HEK293T (cell line): ENCODE data around the gene ALOX12B.
A peak's percentile ranks its signal among the peaks of the same experiment; 100 is the strongest.
"Not testable (repeated sequence)": the region's sequence is repeated elsewhere in the genome, so short reads cannot be mapped to it uniquely, and the experiment has no call there.

Source experiments
- CTCF ChIA-PET: fragments of 350-600 bp; formaldehyde crosslinking; extraction: SDS; loops from one replicate; lab custom pipeline; 2021; ENCODE audit warnings: antibody characterized with exemption, inconsistent platforms; lab: Yijun Ruan, JAX
- POLR2A ChIA-PET: fragments of 350-600 bp; formaldehyde crosslinking; extraction: SDS; loops from one replicate; lab custom pipeline; 2020; ENCODE audit warnings: antibody characterized with exemption, inconsistent platforms; lab: Yijun Ruan, JAX
- DNase-seq: peaks from one replicate; pipeline ENCODE4 v3.0.0; 2012; ENCODE audit warnings: mixed read lengths; ENCODE audit errors: extremely low spot score
- ARNT ChIP-seq: fragments of 450-650 bp; IDR thresholded peaks from 2 replicates; pipeline ENCODE4 v1.6.1; 2017; ENCODE audit warnings: mild to moderate bottlenecking
- BHLHE40 ChIP-seq: fragments of 450-650 bp; IDR thresholded peaks from 2 replicates; pipeline ENCODE4 v1.6.1; 2016; ENCODE audit warnings: mild to moderate bottlenecking, moderate library complexity, borderline replicate concordance
- CTBP1 ChIP-seq: fragments of 450-650 bp; IDR thresholded peaks from 2 replicates; pipeline ENCODE4 v1.6.1; 2016; ENCODE audit warnings: borderline replicate concordance
- ELF4 ChIP-seq: fragments of 450-650 bp; IDR thresholded peaks from 2 replicates; pipeline ENCODE4 v1.6.1; 2017; ENCODE audit warnings: antibody characterized with exemption
- FOXA1 ChIP-seq: fragments of 450-650 bp; IDR thresholded peaks from 2 replicates; pipeline ENCODE4 v1.6.1; 2016; ENCODE audit warnings: mild to moderate bottlenecking
- FOXK2 ChIP-seq: fragments of 450-650 bp; IDR thresholded peaks from 2 replicates; pipeline ENCODE4 v1.6.1; 2016; ENCODE audit warnings: mild to moderate bottlenecking
- FOXM1 ChIP-seq: fragments of 450-650 bp; IDR thresholded peaks from 2 replicates; pipeline ENCODE4 v1.6.1; 2017; ENCODE audit warnings: mild to moderate bottlenecking, borderline replicate concordance
- HDGF ChIP-seq: fragments of 450-650 bp; IDR thresholded peaks from 2 replicates; pipeline ENCODE4 v1.6.1; 2017; ENCODE audit warnings: antibody characterized with exemption, borderline replicate concordance
- L3MBTL2 ChIP-seq: fragments of 450-650 bp; conservative IDR thresholded peaks from 2 replicates; pipeline ENCODE4 v1.6.1; 2016; ENCODE audit warnings: mild to moderate bottlenecking
- LEF1 ChIP-seq: fragments of 450-650 bp; IDR thresholded peaks from 2 replicates; pipeline ENCODE4 v1.6.1; 2017; ENCODE audit warnings: mild to moderate bottlenecking, borderline replicate concordance
- NFRKB ChIP-seq: fragments of 450-650 bp; IDR thresholded peaks from 2 replicates; pipeline ENCODE4 v1.6.1; 2016; ENCODE audit warnings: mild to moderate bottlenecking, moderate library complexity
- SP1 ChIP-seq: fragments of 450-650 bp; IDR thresholded peaks from 2 replicates; pipeline ENCODE4 v1.6.1; 2017
- SUZ12 ChIP-seq: fragments of 450-650 bp; IDR thresholded peaks from 2 replicates; pipeline ENCODE4 v1.6.1; 2016; ENCODE audit warnings: mild to moderate bottlenecking
- TARDBP ChIP-seq: fragments of 450-650 bp; IDR thresholded peaks from 2 replicates; pipeline ENCODE4 v1.6.1; 2016
- ZNF384 ChIP-seq: fragments of 450-650 bp; IDR thresholded peaks from 2 replicates; pipeline ENCODE4 v1.6.1; 2016
- TF ChIP-seq, protein P1 (sequence below): fragments of 450-650 bp; IDR thresholded peaks from 2 replicates; pipeline ENCODE4 v1.6.1; 2016

Gene ALOX12B

GRCh38 chr17:8063761-8064534 lies 23.6 kb downstream of the ALOX12B start:
- ChIA-PET CTCF (no interaction called here), POLR2A (no interaction called here)
- TF ChIP-seq, protein P1, sequence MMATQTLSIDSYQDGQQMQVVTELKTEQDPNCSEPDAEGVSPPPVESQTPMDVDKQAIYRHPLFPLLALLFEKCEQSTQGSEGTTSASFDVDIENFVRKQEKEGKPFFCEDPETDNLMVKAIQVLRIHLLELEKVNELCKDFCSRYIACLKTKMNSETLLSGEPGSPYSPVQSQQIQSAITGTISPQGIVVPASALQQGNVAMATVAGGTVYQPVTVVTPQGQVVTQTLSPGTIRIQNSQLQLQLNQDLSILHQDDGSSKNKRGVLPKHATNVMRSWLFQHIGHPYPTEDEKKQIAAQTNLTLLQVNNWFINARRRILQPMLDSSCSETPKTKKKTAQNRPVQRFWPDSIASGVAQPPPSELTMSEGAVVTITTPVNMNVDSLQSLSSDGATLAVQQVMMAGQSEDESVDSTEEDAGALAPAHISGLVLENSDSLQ, result no peak
- TF ChIP-seq ELF4, result no peak
- no peak for TF ChIP-seq TARDBP
- no peak for TF ChIP-seq NFRKB
- TF ChIP-seq CTBP1, result no peak
- no peak for TF ChIP-seq SP1
- no peak for TF ChIP-seq LEF1
- TF ChIP-seq ARNT, result no peak
- no peak for TF ChIP-seq SUZ12
- TF ChIP-seq FOXA1, result no peak
- TF ChIP-seq BHLHE40, result no peak
- TF ChIP-seq FOXK2, result no peak
- no peak for TF ChIP-seq L3MBTL2
- no peak for TF ChIP-seq ZNF384
- TF ChIP-seq FOXM1, result no peak
- no peak for TF ChIP-seq HDGF

DNA sequence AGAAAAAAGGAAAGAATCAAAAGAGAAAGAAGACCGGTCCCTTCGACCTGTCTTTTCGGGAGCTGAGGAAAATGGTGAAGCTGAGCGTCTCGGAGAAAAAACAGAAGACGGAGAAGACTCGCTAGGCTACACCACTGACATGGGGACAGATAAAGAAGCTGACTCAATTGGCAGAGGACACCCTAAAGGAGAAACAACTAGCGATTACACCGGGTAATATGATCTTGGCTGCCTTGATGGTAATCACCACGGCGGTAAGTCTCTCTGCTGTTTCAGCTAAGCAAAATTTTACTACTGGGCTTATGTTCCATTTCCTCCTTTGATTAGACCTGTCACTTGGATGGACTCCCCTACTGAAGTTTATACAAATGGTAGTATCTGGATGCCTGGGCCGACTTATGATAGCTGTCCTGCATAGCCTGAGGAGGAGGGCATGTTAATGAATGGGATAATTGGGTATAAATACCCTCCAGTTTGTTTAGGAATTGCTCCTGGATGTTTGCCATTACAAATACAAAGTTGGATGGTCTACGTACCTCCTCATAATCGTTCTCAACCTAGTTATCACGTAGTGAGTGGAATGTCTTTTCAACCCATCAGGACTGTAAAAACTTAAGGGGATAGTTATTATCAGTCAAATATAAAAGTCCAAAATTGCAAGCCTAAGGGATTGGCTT lies 24.6 kb downstream of the ALOX12B start:
- no peak for DNase-seq
- POLR2A ChIA-PET, result interaction anchor here (1.0 to 1.2 kb wide), 2 partner anchors 17 to 89 kb away, joined by 3 to 4 read pairs; partner anchors contain the start of gene PER1

More at GRCh38 chr17:8063761-8064534, 23.6 kb downstream of the ALOX12B start:
- DNase-seq, result no peak

DNA sequence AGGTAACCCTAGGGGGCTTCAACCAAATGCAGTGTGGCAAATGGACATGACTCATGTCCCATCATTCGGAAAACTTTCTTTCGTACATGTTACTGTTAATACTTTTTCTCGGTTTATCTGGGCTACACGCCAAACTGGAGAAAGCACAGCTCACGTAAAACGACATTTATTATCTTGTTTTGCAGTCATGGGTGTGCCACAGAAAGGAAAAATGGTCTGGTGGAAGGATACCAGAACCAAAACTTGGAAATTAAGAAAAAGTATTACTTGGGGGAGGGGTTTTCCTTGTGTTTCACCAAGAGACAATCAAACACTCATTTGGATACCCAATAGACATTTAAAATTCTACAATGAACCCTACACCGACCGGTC lies 25.1 kb downstream of the ALOX12B start:
- TF ChIP-seq FOXA1 (no peak), NFRKB (no peak), BHLHE40 (no peak), CTBP1 (no peak), ELF4 (no peak), L3MBTL2 (no peak), ZNF384 (no peak), LEF1 (no peak), SUZ12 (no peak), SP1 (no peak), TARDBP (no peak)
- TF ChIP-seq, protein P1, result no peak
- DNase-seq, result no peak
- POLR2A ChIA-PET, result interaction anchor here (0.8 to 1.3 kb wide), 5 partner anchors 11 to 94 kb away, joined by 3 to 5 read pairs (median 4); partner anchors contain the start of gene PER1
- CTCF ChIA-PET, result interaction anchor here (0.6 to 4.1 kb wide), 8 partner anchors 9 to 518 kb away, joined by 3 to 24 read pairs (median 5); partner anchors contain the start of gene ALOX12B

More for the DNA sequence above, 24.6 kb downstream of the ALOX12B start:
- TF ChIP-seq SP1 (no peak), L3MBTL2 (no peak)
- TF ChIP-seq, protein P1, result peak; percentile 45; the same call in 1 of the 2 replicates
- CTCF ChIA-PET, result interaction anchor here (0.6 to 4.1 kb wide), 9 partner anchors 8 to 519 kb away, joined by 3 to 24 read pairs (median 4); partner anchors contain the start of gene ALOX12B

- CTCF ChIA-PET, result interaction anchor here (0.7 to 4.1 kb wide), 7 partner anchors 9 to 72 kb away, joined by 3 to 24 read pairs (median 5); partner anchors contain the start of gene ALOX12B
- POLR2A ChIA-PET, result interaction anchor here (0.8 to 1.9 kb wide), 6 partner anchors 11 to 95 kb away, joined by 3 to 5 read pairs (median 4); partner anchors contain the start of gene PER1
- DNase-seq, result not testable (repeated sequence)
These were observed 25.7 kb downstream of the ALOX12B start for GRCh38 chr17:8061851-8062250.

GRCh38 chr17:8060274-8060673 lies 27.2 kb downstream of the ALOX12B start:
- peak; percentile 79 for DNase-seq
- ChIA-PET CTCF (interaction anchor here (0.6 to 4.1 kb wide), 19 partner anchors 9 to 835 kb away, joined by 3 to 24 read pairs (median 4); partner anchors contain the start of gene ALOXE3), POLR2A (interaction anchor here (0.6 to 1.9 kb wide), 5 partner anchors 19 to 149 kb away, joined by 3 to 4 read pairs (median 3); partner anchors contain the start of gene TMEM107)
- no peak for TF ChIP-seq L3MBTL2
- no peak for TF ChIP-seq SUZ12
- no peak for TF ChIP-seq ARNT
- TF ChIP-seq HDGF, result no peak
- TF ChIP-seq ELF4, result no peak
- no peak for TF ChIP-seq SP1
- TF ChIP-seq TARDBP, result no peak
- TF ChIP-seq FOXM1, result no peak
- no peak for TF ChIP-seq LEF1

GRCh38 chr17:8059131-8059530 lies 28.4 kb downstream of the ALOX12B start:
- no peak for DNase-seq
- ChIA-PET POLR2A (no interaction called here), CTCF (interaction anchor here (1.6 to 3.0 kb wide), 3 partner anchors 20 to 69 kb away, joined by 4 to 28 read pairs (median 9); no protein-coding TSS in a partner anchor)
- TF ChIP-seq NFRKB, result no peak
- TF ChIP-seq CTBP1, result no peak
- TF ChIP-seq HDGF, result no peak
- TF ChIP-seq, protein P1, result no peak
- no peak for TF ChIP-seq FOXA1
- no peak for TF ChIP-seq TARDBP
- no peak for TF ChIP-seq LEF1
- TF ChIP-seq L3MBTL2, result no peak
- TF ChIP-seq SUZ12, result no peak
- no peak for TF ChIP-seq FOXK2
- TF ChIP-seq ELF4, result no peak
- no peak for TF ChIP-seq ARNT
